ENCODE data around the gene ACVR2A. TPM values are rescaled to one million over a fixed set of nuclear protein-coding genes. Genes with fewer than 3 reads are reported as not detected.

ACVR2A gene
- total RNA-seq, 2 donors from 2014 or later = 1.9 to 2.5 TPM

Other genes starting within 250 kb of the ACVR2A start
- gene ORC4, start 175.7 kb downstream of the ACVR2A start, total RNA-seq = 10 to 100 TPM; 31.9 to 32.4 TPM
- 10 to 100 TPM; 33.5 to 55.7 TPM for gene MBD5, start 176.1 kb downstream of the ACVR2A start, total RNA-seq

Measured in activated T-helper 17 cell treated with anti-CD3 and anti-CD28 coated beads, Interleukin-2, amount 50 U/mL, for 72 hours (primary cell).